GM18861 (cell line): Measurements from ENCODE around the gene SLC22A16.

Source experiments
- ATAC-seq: cut with Tn5 transposase; IDR thresholded peaks from one replicate; pipeline ENCODE4 v1.9.1; 2021; ENCODE audit not compliant: unreplicated experiment

Gene SLC22A16

DNA sequence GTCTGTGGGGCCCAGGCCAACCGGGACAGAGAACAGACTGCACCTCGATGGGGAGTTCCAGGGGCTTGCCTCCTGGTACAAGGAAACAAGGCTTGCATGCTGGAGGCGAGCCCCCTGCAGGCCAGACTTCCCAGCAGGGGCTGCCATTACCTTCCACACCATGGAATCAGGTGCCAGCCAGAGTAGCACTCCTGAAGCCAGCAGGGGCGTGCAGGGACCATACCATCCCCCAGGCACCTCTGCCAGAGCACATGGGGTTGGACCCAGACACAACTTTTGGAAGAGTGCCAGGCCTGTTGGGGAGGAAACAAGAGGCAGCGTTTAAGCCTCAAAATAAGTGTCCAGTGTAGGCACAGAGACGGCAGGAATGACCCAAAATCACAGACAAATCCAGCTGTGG lies 67.5 kb downstream of the SLC22A16 start:
- no peak for ATAC-seq

DNA sequence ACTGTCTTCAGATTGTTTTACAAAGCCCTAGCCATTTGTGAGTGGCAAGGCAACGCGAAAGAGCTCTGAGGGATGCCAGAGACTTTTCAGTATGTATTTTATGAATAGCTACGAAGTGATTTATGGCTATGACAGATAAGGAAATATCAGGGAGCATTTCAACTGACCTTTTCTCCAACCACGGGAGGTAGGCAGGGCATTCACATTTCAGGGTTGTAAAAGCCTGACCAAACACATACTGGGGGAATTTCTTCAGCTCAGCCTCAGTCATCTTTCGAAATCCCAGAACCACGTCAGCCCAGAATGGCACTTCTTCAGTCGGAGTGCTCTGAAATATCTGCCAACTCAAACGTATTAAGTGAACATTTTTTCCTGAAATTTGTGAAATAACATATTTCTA lies 71.8 kb downstream of the SLC22A16 start:
- no peak for ATAC-seq

DNA sequence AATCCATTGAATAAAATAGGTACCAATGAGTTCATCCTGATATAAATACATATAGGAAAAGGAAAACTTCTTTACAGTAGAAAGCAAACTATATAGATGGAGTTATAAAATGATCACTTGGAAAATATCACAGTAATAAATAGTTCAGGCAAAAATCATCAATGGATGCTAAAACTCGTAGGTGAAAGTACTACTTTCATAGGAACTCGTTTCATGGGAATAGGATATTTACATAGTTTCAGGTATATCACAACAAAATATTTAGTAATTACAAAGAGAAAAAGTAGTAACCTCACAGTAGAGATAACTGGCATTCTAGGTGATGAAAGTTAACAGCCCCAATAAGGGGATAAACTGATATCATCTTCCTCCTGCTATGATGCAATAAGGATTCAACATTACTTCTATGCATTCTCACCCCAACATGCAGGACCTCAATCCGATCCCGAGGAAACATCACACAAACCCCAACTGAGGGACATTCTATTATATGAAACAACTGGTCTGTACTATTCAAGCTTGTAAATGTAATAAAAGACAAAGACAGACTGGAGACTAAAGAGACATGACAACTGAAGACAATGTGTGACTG lies 74.7 kb downstream of the SLC22A16 start:
- no peak for ATAC-seq

DNA sequence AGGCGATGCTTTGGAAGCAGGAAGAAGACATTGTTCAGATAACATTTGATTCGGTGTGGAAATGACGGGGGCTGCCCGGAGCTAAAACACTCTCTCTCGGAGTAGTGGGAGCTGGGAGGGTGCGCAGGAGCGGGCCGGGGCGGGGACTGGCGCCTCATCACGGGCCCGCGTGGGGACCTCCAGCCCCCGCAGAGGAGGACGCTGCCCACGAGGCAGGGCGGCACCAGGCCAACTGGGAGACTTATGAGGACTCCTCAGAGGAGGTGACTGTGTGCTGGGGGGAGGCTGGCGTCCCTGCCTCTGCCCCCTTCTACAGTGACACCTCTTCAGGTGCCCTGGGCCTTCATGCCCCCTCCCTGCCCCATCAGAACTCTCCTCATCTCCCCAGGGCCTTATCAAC lies 76.2 kb downstream of the SLC22A16 start:
- no peak for ATAC-seq

DNA sequence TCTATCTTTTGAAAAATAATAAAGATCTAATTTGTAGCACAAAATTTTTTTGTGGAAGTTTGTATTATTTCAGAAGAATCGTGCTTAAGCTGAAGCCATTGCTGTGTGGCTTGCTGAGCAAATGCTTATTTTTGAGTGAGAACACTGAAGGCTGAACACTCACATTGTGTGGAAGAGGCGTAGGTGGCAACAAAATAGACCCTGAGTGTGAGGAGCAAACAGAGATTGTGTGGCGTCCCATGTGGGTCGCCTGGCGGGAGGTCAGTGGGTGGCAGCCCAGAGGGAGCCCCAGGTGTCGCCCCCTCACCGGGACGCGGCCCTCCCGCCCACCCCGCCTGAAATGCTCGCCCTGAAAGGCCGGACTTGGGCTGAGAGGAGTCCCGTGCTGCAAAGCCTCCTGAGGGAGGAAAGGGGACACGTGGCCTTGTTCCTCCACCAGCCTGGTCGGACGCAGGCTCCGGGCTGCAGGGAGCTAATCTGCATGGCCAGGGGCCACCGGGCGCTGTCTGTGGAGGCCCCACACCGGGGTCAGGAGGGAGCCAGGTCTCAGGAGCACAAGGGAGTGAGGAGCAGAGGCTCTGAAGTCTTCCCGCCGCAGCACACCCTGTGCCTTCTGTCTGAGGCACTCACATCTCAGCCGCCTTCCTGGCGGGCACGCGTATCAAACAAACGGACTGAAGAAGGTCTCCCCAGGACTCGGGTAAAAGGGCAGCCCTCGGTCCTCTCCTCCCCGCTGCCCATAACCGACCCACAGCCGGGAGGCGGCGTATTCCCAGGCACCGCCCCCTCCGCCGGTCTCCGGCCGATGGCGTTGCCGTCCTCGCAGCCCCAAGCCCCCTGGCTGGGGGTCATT lies 77.0 kb downstream of the SLC22A16 start:
- ATAC-seq = no peak

DNA sequence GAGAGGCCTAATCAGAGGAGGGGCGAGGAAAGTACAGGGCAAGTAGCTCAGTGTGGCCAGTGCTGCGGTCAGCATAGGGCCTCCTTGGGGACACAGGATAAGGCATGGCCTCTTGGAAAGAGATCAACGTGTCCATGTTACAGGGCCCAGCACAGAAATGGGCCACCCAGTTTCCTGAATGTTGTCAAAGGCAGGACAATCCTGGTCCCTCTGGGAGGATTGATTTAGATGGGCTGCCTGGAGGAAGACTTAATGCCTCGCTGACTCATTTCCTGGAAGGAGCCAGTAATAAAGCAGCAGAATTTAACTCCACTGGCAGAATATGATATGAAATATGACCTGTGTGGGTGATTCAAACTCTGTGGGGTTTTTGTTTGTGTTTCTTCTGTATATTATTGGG lies 77.6 kb downstream of the SLC22A16 start:
- ATAC-seq = no peak

DNA sequence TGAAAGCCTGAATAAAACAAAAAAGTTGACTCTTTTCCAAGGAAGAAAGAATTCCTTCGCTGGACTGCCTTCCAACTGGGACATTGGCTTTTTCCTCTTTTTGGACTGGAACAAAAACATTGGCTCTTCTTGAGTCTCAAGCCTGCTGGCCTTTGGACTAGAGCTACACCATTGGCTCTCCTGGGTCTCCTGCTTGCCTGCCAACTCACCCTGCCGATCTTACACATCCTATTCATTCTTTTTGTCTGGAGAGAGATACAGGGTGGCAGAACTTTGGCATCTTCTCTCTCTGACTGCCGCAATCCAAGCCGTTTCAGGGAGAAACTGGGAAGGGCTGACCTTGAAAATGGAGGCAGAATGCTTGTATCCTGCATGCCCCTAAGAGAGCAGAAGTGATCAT lies 81.2 kb downstream of the SLC22A16 start:
- no peak for ATAC-seq

DNA sequence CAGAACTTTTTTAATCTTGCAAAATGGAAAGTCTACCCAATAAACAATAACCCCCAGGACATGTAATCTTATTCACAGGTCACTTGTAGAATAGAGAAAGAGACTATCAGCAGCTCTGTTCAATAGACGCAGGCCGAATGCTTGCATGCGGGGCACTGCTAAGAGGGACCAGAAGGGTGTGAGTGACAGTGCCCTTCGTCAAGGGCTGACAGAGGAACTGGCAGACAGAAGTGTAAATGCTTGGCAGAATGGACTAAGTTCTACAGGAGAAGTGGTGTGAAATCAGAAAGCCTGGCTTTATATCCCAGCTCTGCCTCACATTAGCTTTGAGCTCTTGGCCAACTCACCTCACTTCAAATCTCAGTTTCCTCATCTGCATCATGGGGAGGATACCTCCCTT lies 82.0 kb downstream of the SLC22A16 start:
- no peak for ATAC-seq

DNA sequence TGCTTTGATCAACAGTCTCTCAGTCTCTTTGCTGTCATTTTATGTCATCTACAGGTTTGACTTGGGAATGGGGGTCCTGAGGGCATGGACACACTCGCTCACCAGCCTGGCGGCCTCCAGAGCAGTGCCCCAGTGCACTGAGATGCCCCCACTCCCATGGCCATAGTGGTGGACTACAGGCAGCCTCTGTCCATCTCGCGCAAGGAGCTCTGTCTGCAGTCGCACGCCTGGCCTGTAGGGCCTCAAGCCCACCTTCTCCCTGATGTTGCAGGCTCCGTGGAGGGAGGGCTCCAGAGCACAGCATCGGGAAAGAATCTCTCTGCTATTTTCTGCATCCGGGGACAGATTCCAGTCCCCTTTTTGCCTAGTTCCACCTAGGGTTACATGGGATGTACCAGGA lies 83.7 kb downstream of the SLC22A16 start:
- no peak for ATAC-seq

DNA sequence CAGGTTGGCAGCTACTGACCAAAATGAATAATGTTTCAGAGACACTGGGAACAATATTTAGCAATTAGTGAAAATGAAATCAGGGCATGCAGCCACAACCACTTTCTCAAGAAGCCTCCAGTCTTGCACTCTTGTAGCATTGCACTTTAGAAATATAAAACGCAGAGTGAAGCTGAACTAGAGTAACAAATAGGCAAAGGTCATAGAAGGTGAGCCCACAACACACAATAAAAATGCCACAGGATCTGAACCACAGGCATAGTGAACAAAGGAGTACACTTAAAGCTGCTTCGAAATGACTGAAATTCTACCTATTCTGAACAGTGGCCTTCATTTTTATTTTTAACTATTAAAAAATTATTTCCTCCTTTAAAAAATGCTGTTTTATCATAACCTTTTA lies 86.0 kb downstream of the SLC22A16 start:
- ATAC-seq = no peak

DNA sequence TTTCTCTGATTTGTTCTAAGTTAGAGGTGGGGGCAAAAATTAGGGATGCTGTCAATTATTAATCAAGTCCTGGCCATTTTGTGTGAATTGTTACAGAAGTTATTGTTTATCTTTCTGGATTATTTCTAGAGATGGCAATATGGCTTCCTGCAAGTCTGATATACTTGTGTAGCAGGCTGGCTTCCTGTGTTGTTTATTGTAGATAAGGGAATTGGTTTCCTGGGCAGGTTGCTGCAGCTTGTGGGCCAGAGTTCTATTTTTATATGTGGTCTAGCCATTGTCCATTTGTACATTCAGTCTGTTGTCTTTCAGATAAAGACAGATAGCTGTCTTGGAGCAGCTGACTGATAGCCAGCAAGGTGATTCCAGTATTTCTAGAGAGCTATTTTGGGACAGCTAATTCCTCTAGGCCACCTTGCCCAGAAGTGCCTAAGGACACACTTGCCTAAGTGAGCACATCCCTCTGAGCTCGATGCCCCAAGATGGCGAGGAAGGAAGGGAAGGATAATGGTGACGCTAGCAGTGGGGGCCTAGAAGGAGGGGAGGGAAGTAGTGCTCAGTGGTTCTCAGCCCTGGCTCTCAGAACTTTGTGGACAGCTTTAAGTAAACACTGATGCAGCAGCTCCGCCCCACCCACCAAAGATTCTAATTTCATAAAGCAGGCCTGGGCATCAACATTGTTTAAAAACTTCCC lies 86.6 kb downstream of the SLC22A16 start:
- no peak for ATAC-seq

DNA sequence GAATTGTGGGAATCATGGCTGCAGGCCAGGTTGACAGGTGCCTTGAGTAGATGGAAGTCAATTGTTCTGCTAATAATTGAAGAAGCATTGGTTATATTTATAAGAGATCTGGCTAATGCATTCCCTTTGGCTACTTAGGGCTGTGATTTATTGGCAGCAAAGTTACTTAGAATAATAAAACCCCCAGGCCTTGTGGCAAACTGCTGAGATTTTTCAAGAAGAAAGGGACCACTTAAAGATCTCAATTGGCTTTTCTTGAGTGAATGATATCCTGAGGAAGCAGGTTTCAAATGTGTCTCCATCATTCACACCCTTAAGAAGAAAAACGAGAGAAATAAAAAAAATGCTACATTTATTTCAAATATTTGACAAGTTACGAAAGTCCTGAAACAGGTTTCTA lies 88.4 kb downstream of the SLC22A16 start:
- no peak for ATAC-seq

DNA sequence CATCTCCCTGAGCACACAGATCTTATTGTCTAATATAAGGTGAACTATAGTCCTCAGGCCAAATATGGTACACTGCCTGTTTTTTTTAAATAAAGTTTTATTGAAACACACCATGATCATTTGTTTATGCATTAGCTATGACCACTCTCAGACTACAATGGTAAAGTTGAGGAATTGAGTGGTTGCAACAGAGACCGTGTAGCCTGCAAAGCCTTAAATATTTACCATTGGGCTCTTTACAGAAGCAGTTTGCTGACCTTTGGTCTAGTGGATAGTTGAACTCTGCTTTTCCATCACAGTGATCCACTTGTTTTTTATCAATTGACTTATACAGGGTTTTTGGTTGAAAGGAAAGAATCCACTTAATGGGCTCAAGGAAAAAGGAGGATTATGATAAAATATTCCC lies 91.0 kb downstream of the SLC22A16 start:
- no peak for ATAC-seq

DNA sequence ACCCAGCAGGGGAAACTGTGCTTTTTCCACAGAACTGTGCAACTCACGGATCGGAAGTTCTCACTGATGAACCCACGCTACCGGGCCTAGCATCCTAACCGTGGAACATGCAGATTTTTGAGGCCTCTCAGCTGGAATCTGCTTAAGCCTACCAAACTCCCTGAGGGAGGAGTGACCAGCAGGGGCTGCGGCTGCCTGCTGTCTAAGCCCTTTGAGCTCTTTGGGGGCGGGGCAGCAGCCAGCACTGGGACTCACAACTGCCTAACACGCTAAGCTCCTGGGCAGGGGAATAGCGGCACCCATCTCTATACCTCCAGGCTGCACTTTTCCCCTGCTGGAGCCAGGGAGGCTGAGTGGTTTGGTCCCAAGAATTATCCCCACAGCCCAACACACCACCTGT lies 97.9 kb downstream of the SLC22A16 start:
- ATAC-seq = no peak
